HepG2 (cell line): ENCODE measurements around the gene AOX1. TPM values are rescaled to one million over a fixed set of nuclear protein-coding genes. Genes with fewer than 3 reads are reported as not detected.

ENCODE experiments used
- ATAC-seq: fragments of 200-7000 bp; cut with Tn5 transposase; 3 replicates; pipeline ENCODE4 v1.9.1; 2020; ENCODE audit warnings: mild to moderate bottlenecking, moderate library complexity
- BruUV-seq: library from RNA; stranded (reverse); fragments of 400-500 nt; replicated peaks from 2 replicates; lab custom pipeline; 2021; lab: Mats Ljungman, UMichigan
- CTCF ChIA-PET: fragments of 300-600 bp; formaldehyde crosslinking; extraction: SDS; loops from one replicate; lab custom pipeline; 2021; ENCODE audit warnings: low total read pairs, inconsistent platforms, low intra/inter-chr PET ratio; lab: Yijun Ruan, JAX
- POLR2A ChIA-PET: fragments of 350-600 bp; sonication (Branson Sonifier 250); formaldehyde crosslinking; loops from one replicate; lab custom pipeline; 2020; ENCODE audit warnings: antibody characterized with exemption, inconsistent platforms; lab: Yijun Ruan, JAX
- DNase-seq: peaks from one replicate; pipeline ENCODE4 v3.0.0-alpha.2; 2015; ENCODE audit warnings: low spot score
- FAIRE-seq: peaks from 3 replicates; lab custom pipeline; 2011; peaks lifted over from hg19 to GRCh38; lab: Jason Lieb, UNC
- H2AFZ ChIP-seq: one replicate; pipeline ENCODE4 v1.6.1; 2011; ENCODE audit warnings: low read length, inconsistent platforms
- H3K27ac ChIP-seq: fragments of 300-600 bp; 3 replicates; pipeline ENCODE4 v1.8.0; 2011; ENCODE audit warnings: mixed run types, mild to moderate bottlenecking, mixed read lengths, low read length, inconsistent platforms; ENCODE audit not compliant: insufficient read depth; ENCODE audit errors: extremely low read length
- H3K27me3 ChIP-seq, 2 experiments: fragments of 200-600 bp in 1 of 2; 2 replicates in 1 of 2; 3 replicates in 1 of 2; pipeline versions ENCODE4 v1.6.0 to v1.8.0; 2011; ENCODE audit warnings: low read length in 2 of 2, mild to moderate bottlenecking in 2 of 2, moderate library complexity in 2 of 2, inconsistent platforms in 1 of 2; ENCODE audit not compliant: insufficient read depth in 2 of 2, control insufficient read depth in 1 of 2
- H3K36me3 ChIP-seq, 2 experiments: fragments of 200-600 bp in 1 of 2; replicated peaks in 1 of 2; 2 replicates in 1 of 2; 3 replicates in 1 of 2; pipeline versions ENCODE4 v1.5.1 to v1.8.0; 2011; ENCODE audit warnings: low read length in 2 of 2, inconsistent platforms in 1 of 2; ENCODE audit not compliant: insufficient read depth in 2 of 2, control insufficient read depth in 1 of 2
- H3K4me1 ChIP-seq: 2 replicates; pipeline ENCODE4 v1.5.1; 2012; ENCODE audit warnings: low read length, inconsistent platforms; ENCODE audit not compliant: insufficient read depth
- H3K4me2 ChIP-seq: 2 replicates; pipeline ENCODE4 v1.6.0; 2011; ENCODE audit warnings: low read depth, low read length, inconsistent platforms
- H3K4me3 ChIP-seq, 3 experiments: fragments of 200-600 bp in 1 of 3; sonication (generic), shearing (Covaris generic) in 1 of 3; replicated peaks in 1 of 3; 2 replicates each; pipeline ENCODE4 v1.5.1; 2011 to 2016; ENCODE audit warnings: low read length in 3 of 3, inconsistent platforms in 2 of 3, low read depth in 2 of 3, mild to moderate bottlenecking in 2 of 3, control low read depth in 1 of 3, mixed read lengths in 1 of 3; ENCODE audit not compliant: insufficient read depth in 1 of 3
- H3K79me2 ChIP-seq: one replicate; pipeline ENCODE4 v1.6.1; 2011; ENCODE audit warnings: low read length, inconsistent platforms; ENCODE audit not compliant: insufficient read depth
- H3K9ac ChIP-seq: 2 replicates; pipeline ENCODE4 v1.6.0; 2011; ENCODE audit warnings: mild to moderate bottlenecking, low read depth, low read length, inconsistent platforms; ENCODE audit not compliant: insufficient read depth
- H3K9me3 ChIP-seq: 2 replicates; pipeline ENCODE4 v1.5.1; 2012; ENCODE audit warnings: mild to moderate bottlenecking, low read length
- H4K20me1 ChIP-seq: 2 replicates; pipeline ENCODE4 v1.6.0; 2011; ENCODE audit warnings: inconsistent platforms, mild to moderate bottlenecking, low read length, moderate library complexity; ENCODE audit not compliant: insufficient read depth
- ZNF605 ChIP-seq: sonication (generic); formaldehyde crosslinking; IDR thresholded peaks from 2 replicates; pipeline ENCODE4 v1.8.0; 2022; ENCODE audit warnings: mild to moderate bottlenecking, missing genetic modification reagents
- ZNF777 ChIP-seq: sonication (generic); formaldehyde crosslinking; IDR thresholded peaks from 2 replicates; pipeline ENCODE4 v1.4.0; 2020; ENCODE audit warnings: missing genetic modification reagents
- WGBS: methylation state at CpG from one replicate; pipeline ENCODE4 v1.1.6; 2017; ENCODE audit warnings: low lambda C conversion rate; 5-methylcytosine and 5-hydroxymethylcytosine counted together
- in situ Hi-C: cut with HindIII; loops from 2 replicates; pipeline ENCODE4 v1.10.0; 2017; ENCODE audit warnings: low pct_unique_long_range_greater_than_20kb; ENCODE audit not compliant: extremely low pct_ligation_motif_present
- intact Hi-C: fragments of 100-400 bp; cut with micrococcal nuclease; formaldehyde crosslinking; loops from one replicate; pipeline ENCODE4 v1.10.0; 2022; ENCODE audit not compliant: unreplicated experiment
- polyA plus RNA-seq, 8 experiments: library from polyadenylated mRNA; depleted of rRNA in 3 of 8; stranded (reverse) in 7 of 8; unstranded in 1 of 8; fragments of >200 nt; fragmentation: Illumina TruSeq in 4 of 8; extraction: Trizol in 4 of 8; gene quantifications; 2 replicates each; pipeline versions ENCODE4 v1.2.1 to v1.2.3, GENCODE V29; 2011 to 2016; ENCODE audit warnings: low read depth in 4 of 8, missing spikeins in 1 of 8, mixed read lengths in 1 of 8; ENCODE audit not compliant: insufficient read depth in 1 of 8
- total RNA-seq, 5 experiments: library from RNA; depleted of rRNA; stranded (reverse); fragments of >200 nt; fragmentation: Illumina TruSeq; extraction: Trizol; gene quantifications; 2 replicates each; pipeline ENCODE4 v1.2.3, GENCODE V29; 2016; ENCODE audit warnings: low read depth in 1 of 5
- TF ChIP-seq, protein P1 (sequence below): sonication (generic); formaldehyde crosslinking; IDR thresholded peaks from 2 replicates; pipeline ENCODE4 v1.8.1; 2023; ENCODE audit warnings: mild to moderate bottlenecking, missing genetic modification reagents

The AOX1 gene
- total and polyA plus RNA-seq, 2 of the 13 experiments (the other 11 are each of a cell fraction or from before 2014, with no cell fraction given) = 9.2 to 18.0 TPM

GRCh38 chr2:200664770-200665494 is 79.1 kb downstream of the AOX1 start:
- intact Hi-C loops = no loop called here
- TF ChIP-seq, protein P1, sequence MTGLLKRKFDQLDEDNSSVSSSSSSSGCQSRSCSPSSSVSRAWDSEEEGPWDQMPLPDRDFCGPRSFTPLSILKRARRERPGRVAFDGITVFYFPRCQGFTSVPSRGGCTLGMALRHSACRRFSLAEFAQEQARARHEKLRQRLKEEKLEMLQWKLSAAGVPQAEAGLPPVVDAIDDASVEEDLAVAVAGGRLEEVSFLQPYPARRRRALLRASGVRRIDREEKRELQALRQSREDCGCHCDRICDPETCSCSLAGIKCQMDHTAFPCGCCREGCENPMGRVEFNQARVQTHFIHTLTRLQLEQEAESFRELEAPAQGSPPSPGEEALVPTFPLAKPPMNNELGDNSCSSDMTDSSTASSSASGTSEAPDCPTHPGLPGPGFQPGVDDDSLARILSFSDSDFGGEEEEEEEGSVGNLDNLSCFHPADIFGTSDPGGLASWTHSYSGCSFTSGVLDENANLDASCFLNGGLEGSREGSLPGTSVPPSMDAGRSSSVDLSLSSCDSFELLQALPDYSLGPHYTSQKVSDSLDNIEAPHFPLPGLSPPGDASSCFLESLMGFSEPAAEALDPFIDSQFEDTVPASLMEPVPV (CRISPR knock-in tag) = no peak
- no peak for TF ChIP-seq ZNF777 (CRISPR knock-in tag)
- TF ChIP-seq ZNF605 (CRISPR knock-in tag) = 0 out of 2 replicates have a peak, but pooled peaks have one; percentile 27
- TF ChIP-seq, all 625 proteins: peak for 1
- H3K4me3 ChIP-seq = no peak overlapping the region
- WGBS = 96% methylated on average over 6 of the region's 6 CpGs
- CTCF ChIA-PET = no interaction called here
- H3K4me1 ChIP-seq = peaks cover 18% of the 10 kb centered on the region
- H3K4me2 ChIP-seq = no peak overlapping the region
- in situ Hi-C loops = no loop called here
- POLR2A ChIA-PET = interaction anchor here (2.5 to 2.8 kb wide), 2 partner anchors 16 to 79 kb away, joined by 7 to 11 read pairs; partner anchors contain the start of gene AOX1
- no peaks in the 10 kb centered on the region; a peak in 1 of 5 replicates for H3K27me3 ChIP-seq
- no peaks in the 10 kb centered on the region for H3K79me2 ChIP-seq
- no TSS peak for BruUV-seq
- no peaks in the 10 kb centered on the region for H4K20me1 ChIP-seq
- DNase-seq (no peak), ATAC-seq (0 out of 3 replicates have a peak, but pooled peaks have one; percentile 29), FAIRE-seq (no peak)
- no peak overlapping the region for H2AFZ ChIP-seq
- no peaks in the 10 kb centered on the region for H3K36me3 ChIP-seq
- H3K27ac ChIP-seq = no peak overlapping the region
- H3K9me3 ChIP-seq = no peaks in the 10 kb centered on the region
- no peak overlapping the region for H3K9ac ChIP-seq
